HCT116 (cell line): ENCODE measurements around the gene PGAM5. TPM values are rescaled to one million over a fixed set of nuclear protein-coding genes. Genes with fewer than 3 reads are reported as not detected.

Source experiments
- ATAC-seq: fragments of 200-7000 bp; cut with Tn5 transposase; 2 replicates; pipeline ENCODE4 v1.9.1; 2020; ENCODE audit warnings: mild to moderate bottlenecking, moderate library complexity
- BruUV-seq: library from RNA; stranded (reverse); fragments of 400-500 nt; replicated peaks from 2 replicates; lab custom pipeline; 2021; lab: Mats Ljungman, UMichigan
- CTCF ChIA-PET: fragments of 300-600 bp; sonication (Branson Sonifier 250); formaldehyde crosslinking; loops from one replicate; lab custom pipeline; 2021; ENCODE audit warnings: antibody characterized with exemption; lab: Charles Lee
- POLR2A ChIA-PET: fragments of 300-600, 350-600 bp; sonication (Branson Sonifier 250); formaldehyde crosslinking; loops from one replicate; lab custom pipeline; 2021; ENCODE audit warnings: antibody characterized with exemption; lab: Charles Lee
- RAD21 ChIA-PET, 2 experiments: fragments of 300-600 bp; sonication (Branson Sonifier 250); formaldehyde crosslinking; loops; one replicate each; lab custom pipeline; 2023; ENCODE audit warnings: low total read pairs in 2 of 2; ENCODE audit not compliant: uncharacterized antibody in 2 of 2, unreplicated experiment in 2 of 2, low non-redundant PET in 1 of 2; lab: Charles Lee
- DNase-seq: peaks from one replicate; pipeline ENCODE4 v3.0.0-alpha.2; 2010; ENCODE audit warnings: low read depth, low spot score
- H2AFZ ChIP-seq: fragments of 200-600 bp; shearing (Covaris generic), sonication (generic); 2 replicates; pipeline ENCODE4 v1.6.1; 2017; ENCODE audit warnings: low read depth, mixed run types, mixed read lengths, antibody characterized with exemption, low read length; ENCODE audit not compliant: poor library complexity, severe bottlenecking
- H3K27ac ChIP-seq: 2 replicates; pipeline ENCODE4 v1.5.1; 2012; ENCODE audit warnings: low read depth, low read length
- H3K27me3 ChIP-seq: fragments of 200-600 bp; sonication (generic); 2 replicates; pipeline ENCODE4 v1.6.1; 2016; ENCODE audit warnings: mixed run types, low read length, mixed read lengths; ENCODE audit not compliant: insufficient read depth
- H3K36me3 ChIP-seq, 2 experiments: fragments of 200-500 bp in 1 of 2; fragments of 200-600 bp in 1 of 2; sonication (Bioruptor generic) in 1 of 2; sonication (generic) in 1 of 2; 2 replicates each; pipeline versions ENCODE4 v1.5.1 to v1.6.1; 2014 to 2016; ENCODE audit warnings: low read length in 2 of 2, inconsistent platforms in 1 of 2, mixed read lengths in 1 of 2, mixed run types in 1 of 2; ENCODE audit not compliant: insufficient read depth in 2 of 2, control insufficient read depth in 1 of 2
- H3K4me1 ChIP-seq, 2 experiments: fragments of 200-600 bp in 1 of 2; sonication (generic) in 1 of 2; 2 replicates each; pipeline versions ENCODE4 v1.5.1 to v1.6.1; 2012 to 2017; ENCODE audit warnings: low read length in 2 of 2, inconsistent platforms in 1 of 2, mild to moderate bottlenecking in 1 of 2, mixed read lengths in 1 of 2, mixed run types in 1 of 2, moderate library complexity in 1 of 2; ENCODE audit not compliant: insufficient read depth in 2 of 2, control insufficient read depth in 1 of 2
- H3K4me2 ChIP-seq: fragments of 200-600 bp; sonication (generic); 2 replicates; pipeline ENCODE4 v1.6.1; 2017; ENCODE audit warnings: mixed run types, low read length, mixed read lengths
- H3K4me3 ChIP-seq, 2 experiments: fragments of 200-600 bp in 1 of 2; sonication (generic) in 1 of 2; replicated peaks in 1 of 2; 2 replicates each; pipeline ENCODE4 v1.5.1; 2011 to 2016; ENCODE audit warnings: low read length in 2 of 2, control low read depth in 1 of 2, low read depth in 1 of 2, mild to moderate bottlenecking in 1 of 2, mixed read lengths in 1 of 2, mixed run types in 1 of 2
- H3K79me2 ChIP-seq: fragments of 200-600 bp; sonication (generic); 2 replicates; pipeline ENCODE4 v1.6.1; 2017; ENCODE audit warnings: mild to moderate bottlenecking, mixed run types, low read length, moderate library complexity, mixed read lengths; ENCODE audit not compliant: insufficient read depth
- H3K9ac ChIP-seq: fragments of 200-600 bp; sonication (generic); 2 replicates; pipeline ENCODE4 v1.6.1; 2016; ENCODE audit warnings: low read length, mixed read lengths
- H3K9me2 ChIP-seq: fragments of 200-600 bp; sonication (generic), shearing (Covaris generic); 2 replicates; pipeline ENCODE4 v1.6.1; 2017; ENCODE audit warnings: mixed run types, mild to moderate bottlenecking, moderate library complexity; ENCODE audit not compliant: insufficient read depth
- H3K9me3 ChIP-seq, 2 experiments: fragments of 200-500 bp in 1 of 2; fragments of 200-600 bp in 1 of 2; sonication (Bioruptor generic) in 1 of 2; sonication (generic) in 1 of 2; 2 replicates each; pipeline ENCODE4 v1.6.1; 2014 to 2017; ENCODE audit warnings: low read length in 2 of 2, mixed read lengths in 2 of 2, inconsistent platforms in 1 of 2, low read depth in 1 of 2, mild to moderate bottlenecking in 1 of 2, mixed run types in 1 of 2, moderate library complexity in 1 of 2; ENCODE audit not compliant: control insufficient read depth in 1 of 2, insufficient read depth in 1 of 2
- H4K20me1 ChIP-seq: fragments of 200-600 bp; sonication (generic), shearing (Covaris generic); 2 replicates; pipeline ENCODE4 v1.6.1; 2017; ENCODE audit warnings: mixed run types, mild to moderate bottlenecking, moderate library complexity; ENCODE audit not compliant: insufficient read depth
- EZH2 ChIP-seq: fragments of 200-600 bp; sonication (generic); IDR thresholded peaks from 2 replicates; pipeline ENCODE4 v1.6.1; 2017; ENCODE audit warnings: antibody characterized with exemption, mixed run types
- SRF ChIP-seq: IDR thresholded peaks from 2 replicates; pipeline ENCODE4 v1.6.1; 2012; ENCODE audit warnings: low read depth
- TCF7L2 ChIP-seq: IDR thresholded peaks from 2 replicates; pipeline ENCODE4 v1.7.0; 2011; ENCODE audit warnings: borderline replicate concordance, inconsistent platforms; ENCODE audit not compliant: insufficient read depth, insufficient read length; ENCODE audit errors: extremely low read depth
- ZNF274 ChIP-seq: fragments of 200-500 bp; sonication (Bioruptor generic); IDR thresholded peaks from 2 replicates; pipeline ENCODE4 v1.6.1; 2014; ENCODE audit warnings: mild to moderate bottlenecking, low read depth, low read length, inconsistent platforms
- intact Hi-C: fragments of 100-400 bp; cut with micrococcal nuclease; formaldehyde crosslinking; loops from 2 replicates; pipeline ENCODE4 v1.10.0; 2022
- total RNA-seq: library from RNA; stranded (reverse); gene quantifications from one replicate; pipeline ENCODE4 v1.2.1, GENCODE V29; 2021; ENCODE audit not compliant: unreplicated experiment
- TF ChIP-seq, protein P1 (sequence below), 3 experiments: fragments of 200-600 bp in 1 of 3; sonication (generic) in 1 of 3; IDR thresholded peaks in 2 of 3; conservative IDR thresholded peaks in 1 of 3; 2 replicates each; pipeline ENCODE4 v1.5.1; 2012 to 2017; ENCODE audit warnings: low read depth in 2 of 3, low read length in 2 of 3, antibody characterized with exemption in 1 of 3, borderline replicate concordance in 1 of 3, control low read depth in 1 of 3, mild to moderate bottlenecking in 1 of 3, mixed read lengths in 1 of 3, mixed run types in 1 of 3, moderate library complexity in 1 of 3; ENCODE audit not compliant: insufficient read depth in 1 of 3
- TF ChIP-seq, protein P2 (sequence below): IDR thresholded peaks from 2 replicates; pipeline ENCODE4 v1.6.1; 2012

Gene PGAM5
- total RNA-seq, 1 experiment from 2014 or later, result 98.3 TPM

DNA sequence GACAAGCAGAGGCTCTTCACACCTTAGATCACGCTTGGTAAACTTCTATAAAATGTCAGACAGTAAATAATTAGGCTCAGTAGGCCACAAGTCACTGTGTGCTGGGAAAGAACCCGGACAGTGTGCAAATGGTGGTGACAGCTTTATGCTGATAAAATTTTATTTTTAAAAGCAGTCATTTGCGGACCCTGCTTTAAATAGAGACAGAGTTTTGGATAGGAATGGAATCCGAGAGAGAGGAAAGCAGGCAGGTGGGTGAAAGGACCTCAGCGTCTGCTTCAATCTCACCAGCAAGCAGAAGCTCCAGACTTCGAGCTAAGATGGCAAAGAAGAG lies 29.6 kb downstream of the PGAM5 start (continued):
- TF ChIP-seq, protein P1, sequence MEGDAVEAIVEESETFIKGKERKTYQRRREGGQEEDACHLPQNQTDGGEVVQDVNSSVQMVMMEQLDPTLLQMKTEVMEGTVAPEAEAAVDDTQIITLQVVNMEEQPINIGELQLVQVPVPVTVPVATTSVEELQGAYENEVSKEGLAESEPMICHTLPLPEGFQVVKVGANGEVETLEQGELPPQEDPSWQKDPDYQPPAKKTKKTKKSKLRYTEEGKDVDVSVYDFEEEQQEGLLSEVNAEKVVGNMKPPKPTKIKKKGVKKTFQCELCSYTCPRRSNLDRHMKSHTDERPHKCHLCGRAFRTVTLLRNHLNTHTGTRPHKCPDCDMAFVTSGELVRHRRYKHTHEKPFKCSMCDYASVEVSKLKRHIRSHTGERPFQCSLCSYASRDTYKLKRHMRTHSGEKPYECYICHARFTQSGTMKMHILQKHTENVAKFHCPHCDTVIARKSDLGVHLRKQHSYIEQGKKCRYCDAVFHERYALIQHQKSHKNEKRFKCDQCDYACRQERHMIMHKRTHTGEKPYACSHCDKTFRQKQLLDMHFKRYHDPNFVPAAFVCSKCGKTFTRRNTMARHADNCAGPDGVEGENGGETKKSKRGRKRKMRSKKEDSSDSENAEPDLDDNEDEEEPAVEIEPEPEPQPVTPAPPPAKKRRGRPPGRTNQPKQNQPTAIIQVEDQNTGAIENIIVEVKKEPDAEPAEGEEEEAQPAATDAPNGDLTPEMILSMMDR (IDR thresholded peaks at IDR 0.05 in 2 of 3, conservative IDR thresholded peaks at IDR 0.05 in 1 of 3; ENCODE audit: borderline replicate concordance in 1 of 3, insufficient read depth in 1 of 3, low read depth in 2 of 3, low read length in 2 of 3), result no peak
- TF ChIP-seq ZNF274, result no peak
- no peak for TF ChIP-seq TCF7L2
- TF ChIP-seq, protein P2, sequence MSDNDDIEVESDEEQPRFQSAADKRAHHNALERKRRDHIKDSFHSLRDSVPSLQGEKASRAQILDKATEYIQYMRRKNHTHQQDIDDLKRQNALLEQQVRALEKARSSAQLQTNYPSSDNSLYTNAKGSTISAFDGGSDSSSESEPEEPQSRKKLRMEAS, result no peak
- TF ChIP-seq, all 23 proteins: peak for 0

DNA sequence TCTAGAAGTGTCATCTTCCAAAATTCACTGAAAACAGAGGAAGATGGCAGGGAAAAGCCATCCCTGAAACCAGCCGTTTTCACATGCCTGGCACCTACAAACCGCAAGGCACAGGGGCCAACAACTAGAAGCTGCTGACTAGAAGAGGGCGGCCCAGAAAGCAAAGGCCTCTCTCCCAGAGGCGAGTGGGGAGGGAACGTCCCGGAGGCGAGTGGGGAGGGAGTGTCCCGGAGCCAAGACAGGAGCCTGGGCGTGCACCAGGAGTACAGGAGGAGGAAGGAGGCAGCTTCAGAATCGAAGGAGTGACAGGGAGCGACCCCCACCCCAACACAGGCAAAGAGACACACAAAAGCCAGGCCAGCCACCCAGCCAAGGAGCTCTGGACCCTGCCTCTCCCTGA lies 30.0 kb downstream of the PGAM5 start:
- TF ChIP-seq SRF (no peak), TCF7L2 (no peak), EZH2 (no peak)
- TF ChIP-seq, all 23 proteins: peak for 0
- no peaks in the 10 kb centered on the region for H3K9me3 ChIP-seq
- ChIA-PET CTCF (no interaction called here), POLR2A (no interaction called here), RAD21 (no interaction called here)
- DNase-seq, result no peak
- peaks cover 55 to 66% of the 10 kb centered on the region in 2 experiments for H3K36me3 ChIP-seq
- no peak overlapping the region for H3K4me2 ChIP-seq
- no peak overlapping the region for H3K27ac ChIP-seq
- 0 out of 2 replicates have a peak, but pooled peaks cover 7% of the 10 kb centered on the region for H4K20me1 ChIP-seq
- H3K9ac ChIP-seq, result no peak overlapping the region
- intact Hi-C loops, result no loop called here
- no peaks in the 10 kb centered on the region for H3K27me3 ChIP-seq
- H3K9me2 ChIP-seq, result no peaks in the 10 kb centered on the region
- no TSS peak for BruUV-seq
- no peaks in the 10 kb centered on the region for H3K4me1 ChIP-seq
- no peak overlapping the region for H2AFZ ChIP-seq
- peaks cover 42% of the 10 kb centered on the region for H3K79me2 ChIP-seq
- ATAC-seq, result no peak
- H3K4me3 ChIP-seq, result no peak overlapping the region
